ENCODE measurements around the gene SUPT20H.

- TF ChIP-seq CTCF (IDR thresholded peaks at IDR 0.05): no peak
- no peak for TF ChIP-seq EZH2 (IDR thresholded peaks at IDR 0.05; ENCODE audit: borderline replicate concordance, insufficient read depth, low read depth, low read length, poor library complexity, severe bottlenecking)
These were observed 61.6 kb downstream of the SUPT20H start for GRCh38 chr13:36997716-36998427.

Measured in B cell (primary cell).